Measurements from ENCODE around the gene BTBD17. TPM values are rescaled to one million over a fixed set of nuclear protein-coding genes. Genes with fewer than 3 reads are reported as not detected.

BTBD17 gene
- total RNA-seq, 1 experiment from 2014 or later: 3.4 TPM

GRCh38 chr17:74325376-74325742, 36.3 kb downstream of the BTBD17 start:
- Histone ChIP-seq H3K4me3 (ENCODE audit: low read depth, low read length, poor library complexity, severe bottlenecking) (peak overlapping the region; percentile 42), H3K9me3 (ENCODE audit: low read depth, low read length, poor library complexity, severe bottlenecking) (no peaks in the 10 kb centered on the region), H3K27ac (ENCODE audit: low read depth, low read length, poor library complexity, severe bottlenecking) (no peak overlapping the region), H3K27me3 (replicated peaks; ENCODE audit: insufficient read depth, low read depth, low read length, poor library complexity) (peaks cover 18% of the 10 kb centered on the region), H3K4me1 (ENCODE audit: insufficient read depth, low read length, poor library complexity, severe bottlenecking) (peaks cover 9% of the 10 kb centered on the region), H3K36me3 (ENCODE audit: insufficient read depth, low read length, poor library complexity, severe bottlenecking) (no peaks in the 10 kb centered on the region)
- no peak for DNase-seq (ENCODE audit: low spot score)
- BruUV-seq (replicated peaks): no TSS peak
- CTCF ChIA-PET: no interaction called here
- intact Hi-C loops (cut with micrococcal nuclease; ENCODE audit: unreplicated experiment): no loop called here
- POLR2A ChIA-PET (ENCODE audit: low non-redundant PET): no interaction called here
- no peak for TF ChIP-seq EZH2 (IDR thresholded peaks at IDR 0.05; ENCODE audit: borderline replicate concordance, low read depth, low read length, poor library complexity, severe bottlenecking)
- no peak for TF ChIP-seq CTCF (conservative IDR thresholded peaks at IDR 0.05; ENCODE audit: low read depth, low read length)

GRCh38 chr17:74324521-74324920, 37.1 kb downstream of the BTBD17 start:
- intact Hi-C loops (cut with micrococcal nuclease; ENCODE audit: unreplicated experiment): no loop called here
- H3K36me3 ChIP-seq (ENCODE audit: insufficient read depth, low read length, poor library complexity, severe bottlenecking): no peaks in the 10 kb centered on the region
- BruUV-seq (replicated peaks): no TSS peak
- H3K4me1 ChIP-seq (ENCODE audit: insufficient read depth, low read length, poor library complexity, severe bottlenecking): peaks cover 9% of the 10 kb centered on the region
- H3K9me3 ChIP-seq (ENCODE audit: low read depth, low read length, poor library complexity, severe bottlenecking): no peaks in the 10 kb centered on the region
- no peak for DNase-seq (ENCODE audit: low spot score)
- TF ChIP-seq EZH2 (IDR thresholded peaks at IDR 0.05; ENCODE audit: borderline replicate concordance, low read depth, low read length, poor library complexity, severe bottlenecking) (no peak), CTCF (conservative IDR thresholded peaks at IDR 0.05; ENCODE audit: low read depth, low read length) (no peak)
- CTCF ChIA-PET: no interaction called here
- peaks cover 18% of the 10 kb centered on the region for H3K27me3 ChIP-seq (replicated peaks; ENCODE audit: insufficient read depth, low read depth, low read length, poor library complexity)
- H3K4me3 ChIP-seq (ENCODE audit: low read depth, low read length, poor library complexity, severe bottlenecking): no peak overlapping the region
- H3K27ac ChIP-seq (ENCODE audit: low read depth, low read length, poor library complexity, severe bottlenecking): no peak overlapping the region
- POLR2A ChIA-PET (ENCODE audit: low non-redundant PET): no interaction called here

- POLR2A ChIA-PET (ENCODE audit: low non-redundant PET): no interaction called here
- Histone ChIP-seq H3K27ac (ENCODE audit: low read depth, low read length, poor library complexity, severe bottlenecking) (no peak overlapping the region), H3K27me3 (replicated peaks; ENCODE audit: insufficient read depth, low read depth, low read length, poor library complexity) (peaks cover 9% of the 10 kb centered on the region), H3K9me3 (ENCODE audit: low read depth, low read length, poor library complexity, severe bottlenecking) (no peaks in the 10 kb centered on the region), H3K36me3 (ENCODE audit: insufficient read depth, low read length, poor library complexity, severe bottlenecking) (no peaks in the 10 kb centered on the region), H3K4me1 (ENCODE audit: insufficient read depth, low read length, poor library complexity, severe bottlenecking) (no peaks in the 10 kb centered on the region), H3K4me3 (ENCODE audit: low read depth, low read length, poor library complexity, severe bottlenecking) (no peak overlapping the region)
- no TSS peak for BruUV-seq (replicated peaks)
- TF ChIP-seq CTCF (conservative IDR thresholded peaks at IDR 0.05; ENCODE audit: low read depth, low read length): no peak
- no peak for TF ChIP-seq EZH2 (IDR thresholded peaks at IDR 0.05; ENCODE audit: borderline replicate concordance, low read depth, low read length, poor library complexity, severe bottlenecking)
- intact Hi-C loops (cut with micrococcal nuclease; ENCODE audit: unreplicated experiment): no loop called here
- no peak for DNase-seq (ENCODE audit: low spot score)
- CTCF ChIA-PET: interaction anchor here (0.8 kb wide), 1 partner anchor 15 kb away, joined by 3 read pairs; no protein-coding TSS in a partner anchor
Observed at GRCh38 chr17:74318391-74318790, 43.3 kb downstream of the BTBD17 start.
